Fibroblast of lung (primary cell): ENCODE results near the gene CAVIN3.

ENCODE experiments used
- CTCF ChIP-seq, 2 donors: IDR thresholded peaks in 1 of 2; conservative IDR thresholded peaks in 1 of 2; 1 replicate in 1 of 2; 2 replicates in 1 of 2; pipeline ENCODE4 v1.5.1; 2011 to 2012; ENCODE audit warnings: low read length in 2 of 2, control low read depth in 1 of 2, inconsistent platforms in 1 of 2, low read depth in 1 of 2, mild to moderate bottlenecking in 1 of 2
- EZH2 ChIP-seq: IDR thresholded peaks from 2 replicates; pipeline ENCODE4 v1.5.1; 2012; ENCODE audit warnings: low read length, control low read depth, mild to moderate bottlenecking; ENCODE audit errors: missing control alignments

- TF ChIP-seq CTCF (conservative IDR thresholded peaks at IDR 0.05 in 1 of 2, IDR thresholded peaks at IDR 0.05 in 1 of 2; ENCODE audit: low read depth in 1 of 2, low read length in 2 of 2), result no peak
- no peak for TF ChIP-seq EZH2
Observed at GRCh38 chr11:6283453-6284023, 36.8 kb downstream of the CAVIN3 start.
